HCT116 (cell line): ENCODE data around the gene NRP1. TPM values are rescaled to one million over a fixed set of nuclear protein-coding genes. Genes with fewer than 3 reads are reported as not detected.

ENCODE experiments used
- ATAC-seq: fragments of 200-7000 bp; cut with Tn5 transposase; 2 replicates; pipeline ENCODE4 v1.9.1; 2020; ENCODE audit warnings: mild to moderate bottlenecking, moderate library complexity
- BruUV-seq: library from RNA; stranded (reverse); fragments of 400-500 nt; replicated peaks from 2 replicates; lab custom pipeline; 2021; lab: Mats Ljungman, UMichigan
- CTCF ChIA-PET: fragments of 300-600 bp; sonication (Branson Sonifier 250); formaldehyde crosslinking; loops from one replicate; lab custom pipeline; 2021; ENCODE audit warnings: antibody characterized with exemption; lab: Charles Lee
- POLR2A ChIA-PET: fragments of 300-600, 350-600 bp; sonication (Branson Sonifier 250); formaldehyde crosslinking; loops from one replicate; lab custom pipeline; 2021; ENCODE audit warnings: antibody characterized with exemption; lab: Charles Lee
- RAD21 ChIA-PET, 2 experiments: fragments of 300-600 bp; sonication (Branson Sonifier 250); formaldehyde crosslinking; loops; one replicate each; lab custom pipeline; 2023; ENCODE audit warnings: low total read pairs in 2 of 2; ENCODE audit not compliant: uncharacterized antibody in 2 of 2, unreplicated experiment in 2 of 2, low non-redundant PET in 1 of 2; lab: Charles Lee
- DNase-seq: peaks from one replicate; pipeline ENCODE4 v3.0.0-alpha.2; 2010; ENCODE audit warnings: low read depth, low spot score
- H2AFZ ChIP-seq: fragments of 200-600 bp; shearing (Covaris generic), sonication (generic); 2 replicates; pipeline ENCODE4 v1.6.1; 2017; ENCODE audit warnings: low read depth, mixed run types, mixed read lengths, antibody characterized with exemption, low read length; ENCODE audit not compliant: poor library complexity, severe bottlenecking
- H3K27ac ChIP-seq: 2 replicates; pipeline ENCODE4 v1.5.1; 2012; ENCODE audit warnings: low read depth, low read length
- H3K27me3 ChIP-seq: fragments of 200-600 bp; sonication (generic); 2 replicates; pipeline ENCODE4 v1.6.1; 2016; ENCODE audit warnings: mixed run types, low read length, mixed read lengths; ENCODE audit not compliant: insufficient read depth
- H3K36me3 ChIP-seq, 2 experiments: fragments of 200-500 bp in 1 of 2; fragments of 200-600 bp in 1 of 2; sonication (Bioruptor generic) in 1 of 2; sonication (generic) in 1 of 2; 2 replicates each; pipeline versions ENCODE4 v1.5.1 to v1.6.1; 2014 to 2016; ENCODE audit warnings: low read length in 2 of 2, inconsistent platforms in 1 of 2, mixed read lengths in 1 of 2, mixed run types in 1 of 2; ENCODE audit not compliant: insufficient read depth in 2 of 2, control insufficient read depth in 1 of 2
- H3K4me1 ChIP-seq, 2 experiments: fragments of 200-600 bp in 1 of 2; sonication (generic) in 1 of 2; 2 replicates each; pipeline versions ENCODE4 v1.5.1 to v1.6.1; 2012 to 2017; ENCODE audit warnings: low read length in 2 of 2, inconsistent platforms in 1 of 2, mild to moderate bottlenecking in 1 of 2, mixed read lengths in 1 of 2, mixed run types in 1 of 2, moderate library complexity in 1 of 2; ENCODE audit not compliant: insufficient read depth in 2 of 2, control insufficient read depth in 1 of 2
- H3K4me2 ChIP-seq: fragments of 200-600 bp; sonication (generic); 2 replicates; pipeline ENCODE4 v1.6.1; 2017; ENCODE audit warnings: mixed run types, low read length, mixed read lengths
- H3K4me3 ChIP-seq, 2 experiments: fragments of 200-600 bp in 1 of 2; sonication (generic) in 1 of 2; replicated peaks in 1 of 2; 2 replicates each; pipeline ENCODE4 v1.5.1; 2011 to 2016; ENCODE audit warnings: low read length in 2 of 2, control low read depth in 1 of 2, low read depth in 1 of 2, mild to moderate bottlenecking in 1 of 2, mixed read lengths in 1 of 2, mixed run types in 1 of 2
- H3K79me2 ChIP-seq: fragments of 200-600 bp; sonication (generic); 2 replicates; pipeline ENCODE4 v1.6.1; 2017; ENCODE audit warnings: mild to moderate bottlenecking, mixed run types, low read length, moderate library complexity, mixed read lengths; ENCODE audit not compliant: insufficient read depth
- H3K9ac ChIP-seq: fragments of 200-600 bp; sonication (generic); 2 replicates; pipeline ENCODE4 v1.6.1; 2016; ENCODE audit warnings: low read length, mixed read lengths
- H3K9me2 ChIP-seq: fragments of 200-600 bp; sonication (generic), shearing (Covaris generic); 2 replicates; pipeline ENCODE4 v1.6.1; 2017; ENCODE audit warnings: mixed run types, mild to moderate bottlenecking, moderate library complexity; ENCODE audit not compliant: insufficient read depth
- H3K9me3 ChIP-seq, 2 experiments: fragments of 200-500 bp in 1 of 2; fragments of 200-600 bp in 1 of 2; sonication (Bioruptor generic) in 1 of 2; sonication (generic) in 1 of 2; 2 replicates each; pipeline ENCODE4 v1.6.1; 2014 to 2017; ENCODE audit warnings: low read length in 2 of 2, mixed read lengths in 2 of 2, inconsistent platforms in 1 of 2, low read depth in 1 of 2, mild to moderate bottlenecking in 1 of 2, mixed run types in 1 of 2, moderate library complexity in 1 of 2; ENCODE audit not compliant: control insufficient read depth in 1 of 2, insufficient read depth in 1 of 2
- H4K20me1 ChIP-seq: fragments of 200-600 bp; sonication (generic), shearing (Covaris generic); 2 replicates; pipeline ENCODE4 v1.6.1; 2017; ENCODE audit warnings: mixed run types, mild to moderate bottlenecking, moderate library complexity; ENCODE audit not compliant: insufficient read depth
- CTCF ChIP-seq, 3 experiments: fragments of 200-600 bp in 1 of 3; sonication (generic) in 1 of 3; IDR thresholded peaks in 2 of 3; conservative IDR thresholded peaks in 1 of 3; 2 replicates each; pipeline ENCODE4 v1.5.1; 2012 to 2017; ENCODE audit warnings: low read depth in 2 of 3, low read length in 2 of 3, antibody characterized with exemption in 1 of 3, borderline replicate concordance in 1 of 3, control low read depth in 1 of 3, mild to moderate bottlenecking in 1 of 3, mixed read lengths in 1 of 3, mixed run types in 1 of 3, moderate library complexity in 1 of 3; ENCODE audit not compliant: insufficient read depth in 1 of 3
- EGR1 ChIP-seq: IDR thresholded peaks from 2 replicates; pipeline ENCODE4 v1.6.1; 2012; ENCODE audit warnings: low read depth
- ELF1 ChIP-seq: IDR thresholded peaks from 2 replicates; pipeline ENCODE4 v1.6.1; 2012; ENCODE audit warnings: low read depth, borderline replicate concordance
- EZH2 ChIP-seq: fragments of 200-600 bp; sonication (generic); IDR thresholded peaks from 2 replicates; pipeline ENCODE4 v1.6.1; 2017; ENCODE audit warnings: antibody characterized with exemption, mixed run types
- EZH2phosphoT487 ChIP-seq: fragments of 200-600 bp; IDR thresholded peaks from 2 replicates; pipeline ENCODE4 v1.6.1; 2018; ENCODE audit warnings: antibody characterized with exemption, borderline replicate concordance
- RAD21 ChIP-seq: IDR thresholded peaks from 2 replicates; pipeline ENCODE4 v1.6.1; 2012; ENCODE audit warnings: low read depth, mild to moderate bottlenecking
- REST ChIP-seq: IDR thresholded peaks from 2 replicates; pipeline ENCODE4 v1.6.1; 2012; ENCODE audit warnings: low read depth
- SRF ChIP-seq: IDR thresholded peaks from 2 replicates; pipeline ENCODE4 v1.6.1; 2012; ENCODE audit warnings: low read depth
- ZBTB33 ChIP-seq: IDR thresholded peaks from 2 replicates; pipeline ENCODE4 v1.6.1; 2011; ENCODE audit warnings: mild to moderate bottlenecking, low read length, moderate library complexity; ENCODE audit not compliant: insufficient replicate concordance; ENCODE audit errors: extremely low read depth
- ZFX ChIP-seq: fragments of 450-650 bp; IDR thresholded peaks from 2 replicates; pipeline ENCODE4 v1.6.1; 2017
- intact Hi-C: fragments of 100-400 bp; cut with micrococcal nuclease; formaldehyde crosslinking; loops from 2 replicates; pipeline ENCODE4 v1.10.0; 2022
- total RNA-seq: library from RNA; stranded (reverse); gene quantifications from one replicate; pipeline ENCODE4 v1.2.1, GENCODE V29; 2021; ENCODE audit not compliant: unreplicated experiment

Gene NRP1
- total RNA-seq, 1 experiment from 2014 or later: 3.8 TPM

GRCh38 chr10:33208166-33208565, 126.3 kb downstream of the NRP1 start:
- H3K9ac ChIP-seq: no peak overlapping the region
- no peak for DNase-seq
- no peaks in the 10 kb centered on the region for H3K9me2 ChIP-seq
- no peaks in the 10 kb centered on the region for H3K36me3 ChIP-seq
- RAD21 ChIA-PET: no interaction called here
- H3K9me3 ChIP-seq: no peaks in the 10 kb centered on the region
- no peaks in the 10 kb centered on the region for H3K79me2 ChIP-seq
- H3K4me2 ChIP-seq: no peak overlapping the region
- no peaks in the 10 kb centered on the region for H3K27me3 ChIP-seq
- no peak overlapping the region for H3K27ac ChIP-seq
- H2AFZ ChIP-seq: no peak overlapping the region
- no peak for TF ChIP-seq RAD21
- TF ChIP-seq ELF1: no peak
- no peak for TF ChIP-seq EZH2phosphoT487
- TF ChIP-seq CTCF (IDR thresholded peaks at IDR 0.05 in 2 of 3, conservative IDR thresholded peaks at IDR 0.05 in 1 of 3; ENCODE audit: borderline replicate concordance in 1 of 3, insufficient read depth in 1 of 3, low read depth in 2 of 3, low read length in 2 of 3): no peak
- no peak for TF ChIP-seq ZFX
- TF ChIP-seq SRF: no peak
- TF ChIP-seq EZH2: no peak
- TF ChIP-seq REST: no peak
- no peak for TF ChIP-seq ZBTB33
- TF ChIP-seq EGR1: no peak
- POLR2A ChIA-PET: no interaction called here
- H3K4me3 ChIP-seq: no peak overlapping the region
- no peaks in the 10 kb centered on the region for H4K20me1 ChIP-seq
- no TSS peak for BruUV-seq
- ATAC-seq: no peak
- no peaks in the 10 kb centered on the region for H3K4me1 ChIP-seq
- intact Hi-C loops: no loop called here
- CTCF ChIA-PET: interaction anchor here (1.1 kb wide), 1 partner anchor 15 kb away, joined by 6 read pairs; no protein-coding TSS in a partner anchor
